WTC11 (cell line): Measurements from ENCODE around the gene IL6R.

Experiments
- TF ChIP-seq, protein P1 (sequence below): sonication (generic); formaldehyde crosslinking; IDR thresholded peaks from 2 replicates; pipeline ENCODE4 v1.8.0; 2023; ENCODE audit warnings: missing genetic modification reagents
- TF ChIP-seq, protein P2 (sequence below): fragments of 200-600 bp; IDR thresholded peaks from 2 replicates; pipeline ENCODE4 v1.8.0; 2022; ENCODE audit warnings: antibody characterized with exemption

DNA sequence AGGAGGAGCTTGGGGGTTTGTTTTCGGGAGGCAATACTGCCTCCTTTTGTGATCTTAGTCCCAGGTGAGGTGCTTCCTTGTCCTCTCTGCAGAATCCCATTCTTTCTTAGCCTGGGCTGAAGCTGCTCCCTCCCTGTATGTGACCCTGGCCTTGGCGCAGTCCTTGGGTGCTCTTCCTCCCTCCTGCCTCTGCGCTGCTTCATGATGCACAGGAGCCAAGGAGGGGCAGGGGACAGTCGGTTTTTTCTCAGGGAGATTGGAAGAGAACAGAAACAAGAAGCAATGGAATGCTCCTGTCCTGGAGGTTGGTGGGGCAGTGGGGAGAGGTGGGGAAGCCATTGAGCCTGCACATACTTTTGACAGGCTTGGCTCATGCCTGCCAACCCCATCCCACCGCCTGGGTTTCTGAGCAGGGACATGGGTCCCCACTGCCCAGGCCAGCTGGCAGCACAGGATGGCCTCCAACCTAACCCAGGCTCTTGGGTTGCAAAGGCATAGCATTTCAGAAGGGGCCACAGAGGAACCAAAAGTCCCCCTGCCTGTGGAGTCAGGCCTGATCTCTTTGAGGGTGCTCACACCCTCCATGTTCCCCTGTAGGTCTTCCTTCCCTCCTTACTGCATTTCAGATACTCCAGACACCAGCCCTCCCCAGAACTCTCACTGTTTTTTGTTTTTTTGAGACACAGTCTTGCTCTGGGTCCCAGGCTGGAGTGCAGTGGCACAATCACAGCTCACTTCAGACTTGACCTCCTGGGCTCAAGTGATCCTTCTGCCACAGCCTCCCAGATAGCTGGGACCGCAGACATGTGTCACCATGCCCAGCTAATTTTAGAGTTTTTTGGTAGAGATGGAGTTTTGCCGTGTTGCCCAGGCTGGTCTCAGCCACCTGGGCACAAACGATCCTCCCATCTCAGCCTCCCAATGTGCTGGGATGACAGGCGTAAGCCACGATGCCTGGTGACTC lies 16.1 kb downstream of the IL6R start:
- TF ChIP-seq, protein P1, sequence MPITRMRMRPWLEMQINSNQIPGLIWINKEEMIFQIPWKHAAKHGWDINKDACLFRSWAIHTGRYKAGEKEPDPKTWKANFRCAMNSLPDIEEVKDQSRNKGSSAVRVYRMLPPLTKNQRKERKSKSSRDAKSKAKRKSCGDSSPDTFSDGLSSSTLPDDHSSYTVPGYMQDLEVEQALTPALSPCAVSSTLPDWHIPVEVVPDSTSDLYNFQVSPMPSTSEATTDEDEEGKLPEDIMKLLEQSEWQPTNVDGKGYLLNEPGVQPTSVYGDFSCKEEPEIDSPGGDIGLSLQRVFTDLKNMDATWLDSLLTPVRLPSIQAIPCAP = no peak
- TF ChIP-seq, protein P2, sequence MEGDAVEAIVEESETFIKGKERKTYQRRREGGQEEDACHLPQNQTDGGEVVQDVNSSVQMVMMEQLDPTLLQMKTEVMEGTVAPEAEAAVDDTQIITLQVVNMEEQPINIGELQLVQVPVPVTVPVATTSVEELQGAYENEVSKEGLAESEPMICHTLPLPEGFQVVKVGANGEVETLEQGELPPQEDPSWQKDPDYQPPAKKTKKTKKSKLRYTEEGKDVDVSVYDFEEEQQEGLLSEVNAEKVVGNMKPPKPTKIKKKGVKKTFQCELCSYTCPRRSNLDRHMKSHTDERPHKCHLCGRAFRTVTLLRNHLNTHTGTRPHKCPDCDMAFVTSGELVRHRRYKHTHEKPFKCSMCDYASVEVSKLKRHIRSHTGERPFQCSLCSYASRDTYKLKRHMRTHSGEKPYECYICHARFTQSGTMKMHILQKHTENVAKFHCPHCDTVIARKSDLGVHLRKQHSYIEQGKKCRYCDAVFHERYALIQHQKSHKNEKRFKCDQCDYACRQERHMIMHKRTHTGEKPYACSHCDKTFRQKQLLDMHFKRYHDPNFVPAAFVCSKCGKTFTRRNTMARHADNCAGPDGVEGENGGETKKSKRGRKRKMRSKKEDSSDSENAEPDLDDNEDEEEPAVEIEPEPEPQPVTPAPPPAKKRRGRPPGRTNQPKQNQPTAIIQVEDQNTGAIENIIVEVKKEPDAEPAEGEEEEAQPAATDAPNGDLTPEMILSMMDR = no peak
